BE2C (cell line): ENCODE measurements around the gene ANO6.

ENCODE experiments used
- DNase-seq: peaks from one replicate; pipeline ENCODE4 v3.0.0-alpha.2; 2020
- H3K27me3 ChIP-seq: fragments of 250-450 bp; sonication (Bioruptor Pico); 2 replicates; pipeline ENCODE4 v1.5.1; 2020; ENCODE audit warnings: mild to moderate bottlenecking
- H3K36me3 ChIP-seq: fragments of 250-450 bp; sonication (Bioruptor Pico); 2 replicates; pipeline ENCODE4 v1.5.1; 2020; ENCODE audit warnings: mild to moderate bottlenecking
- H3K4me1 ChIP-seq: fragments of 250-450 bp; sonication (Bioruptor Pico); 2 replicates; pipeline ENCODE4 v1.5.1; 2020
- H3K4me3 ChIP-seq: 2 replicates; pipeline ENCODE4 v1.5.1; 2011; ENCODE audit warnings: low read depth, low read length
- H3K9me3 ChIP-seq: fragments of 250-450 bp; sonication (Bioruptor Pico); 2 replicates; pipeline ENCODE4 v1.5.1; 2020
- TF ChIP-seq, protein P1 (sequence below): IDR thresholded peaks from 2 replicates; pipeline ENCODE4 v1.5.1; 2012; ENCODE audit warnings: mild to moderate bottlenecking, low read depth, low read length

ANO6 gene

DNA sequence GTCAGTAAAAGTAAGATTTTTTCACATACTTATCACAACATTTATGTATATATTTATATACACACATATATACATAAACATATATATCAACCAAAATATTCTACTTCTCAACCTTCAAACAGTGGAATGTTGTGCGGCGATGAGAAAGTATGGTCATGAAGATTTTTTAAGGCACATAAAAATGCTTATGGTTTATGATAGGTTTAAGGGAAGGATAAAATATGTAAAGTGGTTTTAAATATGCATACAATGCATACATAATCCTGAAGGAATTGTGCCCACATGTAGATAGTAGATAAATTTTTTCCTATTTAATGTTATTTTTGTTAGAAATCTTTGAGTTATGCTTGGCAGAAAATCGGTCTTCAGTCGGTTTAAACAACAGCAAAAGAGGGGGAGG lies 182.7 kb downstream of the ANO6 start:
- H3K36me3 ChIP-seq = peaks cover 20% of the 10 kb centered on the region
- H3K27me3 ChIP-seq = no peaks in the 10 kb centered on the region
- H3K4me3 ChIP-seq = no peak overlapping the region
- TF ChIP-seq, protein P1, sequence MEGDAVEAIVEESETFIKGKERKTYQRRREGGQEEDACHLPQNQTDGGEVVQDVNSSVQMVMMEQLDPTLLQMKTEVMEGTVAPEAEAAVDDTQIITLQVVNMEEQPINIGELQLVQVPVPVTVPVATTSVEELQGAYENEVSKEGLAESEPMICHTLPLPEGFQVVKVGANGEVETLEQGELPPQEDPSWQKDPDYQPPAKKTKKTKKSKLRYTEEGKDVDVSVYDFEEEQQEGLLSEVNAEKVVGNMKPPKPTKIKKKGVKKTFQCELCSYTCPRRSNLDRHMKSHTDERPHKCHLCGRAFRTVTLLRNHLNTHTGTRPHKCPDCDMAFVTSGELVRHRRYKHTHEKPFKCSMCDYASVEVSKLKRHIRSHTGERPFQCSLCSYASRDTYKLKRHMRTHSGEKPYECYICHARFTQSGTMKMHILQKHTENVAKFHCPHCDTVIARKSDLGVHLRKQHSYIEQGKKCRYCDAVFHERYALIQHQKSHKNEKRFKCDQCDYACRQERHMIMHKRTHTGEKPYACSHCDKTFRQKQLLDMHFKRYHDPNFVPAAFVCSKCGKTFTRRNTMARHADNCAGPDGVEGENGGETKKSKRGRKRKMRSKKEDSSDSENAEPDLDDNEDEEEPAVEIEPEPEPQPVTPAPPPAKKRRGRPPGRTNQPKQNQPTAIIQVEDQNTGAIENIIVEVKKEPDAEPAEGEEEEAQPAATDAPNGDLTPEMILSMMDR = no peak
- DNase-seq = no peak
- H3K4me1 ChIP-seq = no peaks in the 10 kb centered on the region
- no peaks in the 10 kb centered on the region for H3K9me3 ChIP-seq

DNA sequence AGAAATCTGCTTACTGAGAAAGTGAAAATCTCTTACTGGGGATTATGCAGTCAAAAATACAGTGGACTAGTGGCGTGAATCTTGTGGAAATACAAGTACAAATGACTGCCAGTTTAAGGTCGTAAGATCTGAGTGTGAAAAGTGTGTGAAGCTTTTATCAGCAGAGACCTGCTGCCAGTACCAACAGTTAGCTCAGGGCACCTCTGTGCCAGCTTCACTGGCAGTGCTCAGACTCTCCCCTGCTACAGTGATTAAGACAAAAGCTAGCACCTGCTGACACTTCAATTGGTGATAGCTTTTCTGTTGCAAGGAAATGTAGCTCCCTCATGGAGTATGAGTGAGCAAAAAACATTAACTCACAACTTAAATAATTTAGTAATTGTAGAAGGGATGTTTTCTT lies 185.1 kb downstream of the ANO6 start:
- no peak overlapping the region for H3K4me3 ChIP-seq
- H3K27me3 ChIP-seq = no peaks in the 10 kb centered on the region
- DNase-seq = no peak
- peaks cover 20% of the 10 kb centered on the region for H3K36me3 ChIP-seq
- no peaks in the 10 kb centered on the region for H3K9me3 ChIP-seq
- TF ChIP-seq, protein P1 = no peak
- H3K4me1 ChIP-seq = no peaks in the 10 kb centered on the region

DNA sequence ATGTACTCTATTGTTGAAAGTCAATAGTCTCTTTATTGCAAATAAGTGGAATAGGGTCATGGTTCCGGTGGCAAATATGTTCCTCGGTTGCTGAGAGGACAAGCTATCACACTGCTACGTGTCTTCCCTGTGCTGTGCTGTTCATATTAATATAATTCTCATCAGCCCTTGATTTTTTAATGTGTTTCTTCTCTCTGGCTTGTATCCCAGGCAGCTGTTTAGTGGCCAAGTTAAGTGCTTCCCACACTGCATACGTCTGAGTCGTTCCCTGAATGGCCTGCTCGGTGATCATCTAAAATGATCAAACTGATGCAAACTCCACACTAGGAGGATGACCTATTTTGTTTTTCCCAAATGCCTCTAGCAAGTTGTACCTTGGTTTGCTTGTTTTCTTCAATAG lies 186.4 kb downstream of the ANO6 start:
- H3K36me3 ChIP-seq = peaks cover 20% of the 10 kb centered on the region
- H3K4me3 ChIP-seq = no peak overlapping the region
- H3K4me1 ChIP-seq = no peaks in the 10 kb centered on the region
- no peak for DNase-seq
- TF ChIP-seq, protein P1 = no peak
- H3K27me3 ChIP-seq = no peaks in the 10 kb centered on the region
- no peaks in the 10 kb centered on the region for H3K9me3 ChIP-seq

DNA sequence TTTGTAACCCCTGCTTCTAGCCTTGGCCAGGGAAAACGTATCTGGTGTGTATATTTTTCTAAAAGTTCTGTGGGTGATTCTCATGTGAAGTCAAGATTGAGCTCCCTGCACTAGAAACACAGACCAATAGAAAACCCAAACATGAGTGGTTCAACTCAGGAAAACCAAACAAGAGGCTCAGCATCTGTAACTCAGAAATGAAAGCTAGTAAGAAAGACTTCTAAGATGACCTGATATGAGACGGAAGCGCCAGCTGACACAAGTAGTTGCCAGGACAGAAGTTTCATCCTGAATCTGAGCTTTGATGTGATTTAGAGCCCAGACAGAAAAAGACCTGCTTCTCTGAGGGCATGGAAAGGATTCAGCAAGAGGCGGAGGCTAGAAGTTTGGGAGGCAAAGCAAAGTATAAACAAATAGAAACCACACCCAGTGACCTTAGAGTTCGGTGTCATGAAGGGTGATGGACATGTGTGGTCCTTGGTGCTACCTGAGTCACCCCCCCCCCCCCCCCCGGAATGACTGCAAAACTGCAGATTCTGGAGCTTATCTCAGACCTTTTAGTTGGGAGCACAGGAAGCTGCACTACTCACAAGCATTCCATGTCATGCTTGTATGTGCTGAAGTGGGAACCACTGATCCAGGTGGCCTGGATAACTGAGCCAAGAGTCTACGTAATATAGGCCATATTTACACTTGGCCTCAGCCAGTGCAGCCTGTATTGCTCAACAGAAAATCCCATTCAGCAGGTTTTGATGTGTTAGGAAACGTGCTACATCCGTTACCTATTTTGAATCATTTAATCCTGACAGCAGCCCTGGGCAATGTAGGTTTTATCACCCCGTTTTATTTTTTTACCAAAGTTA lies 191.3 kb downstream of the ANO6 start:
- H3K36me3 ChIP-seq = peaks cover 37% of the 10 kb centered on the region
- TF ChIP-seq, protein P1 = no peak

DNA sequence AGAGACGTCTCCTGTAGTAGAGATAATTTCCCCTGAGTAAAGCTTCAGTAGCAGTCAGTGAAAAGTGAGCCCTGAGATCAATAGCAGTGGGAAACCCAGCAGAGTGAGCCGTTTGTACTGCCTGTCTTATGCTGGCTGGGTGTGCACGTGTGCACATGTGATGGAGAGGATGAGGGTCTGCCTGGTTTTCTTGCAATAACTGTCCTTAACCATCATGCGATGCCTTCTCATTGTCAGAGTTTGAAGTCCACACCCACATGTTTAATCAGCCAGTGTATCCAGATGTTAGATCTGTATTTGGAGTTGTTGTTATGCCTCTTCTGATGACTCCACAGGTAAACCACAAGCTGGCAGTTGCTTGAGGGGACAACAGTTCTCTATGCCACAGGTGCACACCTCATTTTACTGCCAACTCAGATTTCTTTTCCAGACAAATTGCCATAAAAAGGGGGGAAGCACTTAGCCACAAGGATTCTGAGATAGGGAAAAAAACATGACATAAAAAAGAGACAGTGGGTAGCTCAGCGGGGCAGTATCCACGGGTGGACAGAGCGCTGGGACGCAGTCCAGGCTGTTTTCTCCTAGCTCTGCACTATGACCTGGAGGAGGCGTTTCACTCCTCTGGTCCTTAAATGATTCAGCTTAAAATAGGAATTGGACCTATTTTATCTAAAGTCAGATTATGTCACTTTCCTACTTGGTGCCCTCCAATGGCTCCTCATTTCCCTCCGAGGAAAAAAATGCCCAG lies 192.3 kb downstream of the ANO6 start:
- Histone ChIP-seq H3K4me1 (peaks cover 14% of the 10 kb centered on the region), H3K36me3 (peaks cover 42% of the 10 kb centered on the region), H3K4me3 (no peak overlapping the region), H3K9me3 (no peaks in the 10 kb centered on the region), H3K27me3 (no peaks in the 10 kb centered on the region)
- TF ChIP-seq, protein P1 = no peak
- DNase-seq = no peak

More for the DNA sequence above, 191.3 kb downstream of the ANO6 start:
- DNase-seq = no peak
- Histone ChIP-seq H3K4me1 (peaks cover 14% of the 10 kb centered on the region), H3K27me3 (no peaks in the 10 kb centered on the region), H3K9me3 (no peaks in the 10 kb centered on the region), H3K4me3 (no peak overlapping the region)

DNA sequence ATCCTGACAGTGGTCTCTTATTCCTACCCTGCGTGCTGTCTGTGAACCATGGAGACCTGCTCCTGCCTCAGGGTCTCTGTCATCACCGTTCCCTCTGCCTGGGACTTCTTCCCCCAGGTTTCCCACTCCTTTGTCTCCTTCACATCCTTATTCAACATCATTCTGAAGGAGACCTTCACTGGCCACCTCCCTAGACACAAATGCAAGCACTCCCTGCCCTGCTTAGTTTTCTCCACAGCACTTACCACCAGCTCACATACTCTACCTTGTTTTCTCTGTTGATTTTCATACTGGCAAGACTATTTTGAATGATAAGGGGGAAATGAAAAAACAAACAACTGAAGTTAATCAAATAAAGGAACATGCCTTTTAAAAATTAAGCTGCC lies 192.8 kb downstream of the ANO6 start:
- no peak overlapping the region for H3K4me3 ChIP-seq
- H3K9me3 ChIP-seq = no peaks in the 10 kb centered on the region
- H3K4me1 ChIP-seq = peaks cover 14% of the 10 kb centered on the region
- DNase-seq = no peak
- no peaks in the 10 kb centered on the region for H3K27me3 ChIP-seq
- TF ChIP-seq, protein P1 = no peak
- H3K36me3 ChIP-seq = peaks cover 44% of the 10 kb centered on the region
